RWPE1 (cell line): ENCODE data around the gene UBA3.

Experiments
- CTCF ChIA-PET: fragments of 350-600 bp; sonication (Branson Sonifier 250); formaldehyde crosslinking; extraction: SDS; loops from one replicate; lab custom pipeline; 2021; lab: Yijun Ruan, JAX
- POLR2A ChIA-PET: fragments of 400-600 bp; formaldehyde crosslinking; extraction: SDS; loops from one replicate; lab custom pipeline; 2020; ENCODE audit warnings: antibody characterized with exemption; ENCODE audit not compliant: low non-redundant PET; lab: Yijun Ruan, JAX
- DNase-seq: peaks from one replicate; pipeline ENCODE4 v3.0.0; 2012; ENCODE audit warnings: low spot score
- H3K27ac ChIP-seq: fragments of 450-650 bp; 2 replicates; pipeline ENCODE4 v1.5.1; 2017
- TF ChIP-seq, protein P1 (sequence below): fragments of 450-650 bp; conservative IDR thresholded peaks from 2 replicates; pipeline ENCODE4 v1.5.1; 2017; ENCODE audit warnings: low read depth, mild to moderate bottlenecking

UBA3 gene

DNA sequence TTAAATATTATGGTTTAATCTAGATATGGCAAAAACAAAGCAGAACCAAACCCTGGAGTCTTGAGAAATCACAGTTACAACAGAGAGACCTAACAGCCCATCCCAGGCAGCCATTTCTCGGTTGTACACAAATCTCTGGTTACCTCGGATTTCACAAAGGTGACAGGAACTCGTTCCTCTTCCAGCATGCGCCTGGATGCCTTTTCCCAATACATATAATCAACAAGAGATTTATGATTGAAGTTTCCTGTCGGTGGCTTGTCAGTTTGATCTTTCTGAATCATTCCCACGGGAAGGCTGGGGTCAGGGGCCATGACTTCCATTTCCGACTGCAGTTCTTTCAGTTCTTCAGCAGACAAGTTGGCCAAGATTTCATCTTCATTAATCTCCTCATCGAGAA is 41.8 kb upstream of the UBA3 start:
- no peak overlapping the region for H3K27ac ChIP-seq
- DNase-seq = no peak
- TF ChIP-seq, protein P1, sequence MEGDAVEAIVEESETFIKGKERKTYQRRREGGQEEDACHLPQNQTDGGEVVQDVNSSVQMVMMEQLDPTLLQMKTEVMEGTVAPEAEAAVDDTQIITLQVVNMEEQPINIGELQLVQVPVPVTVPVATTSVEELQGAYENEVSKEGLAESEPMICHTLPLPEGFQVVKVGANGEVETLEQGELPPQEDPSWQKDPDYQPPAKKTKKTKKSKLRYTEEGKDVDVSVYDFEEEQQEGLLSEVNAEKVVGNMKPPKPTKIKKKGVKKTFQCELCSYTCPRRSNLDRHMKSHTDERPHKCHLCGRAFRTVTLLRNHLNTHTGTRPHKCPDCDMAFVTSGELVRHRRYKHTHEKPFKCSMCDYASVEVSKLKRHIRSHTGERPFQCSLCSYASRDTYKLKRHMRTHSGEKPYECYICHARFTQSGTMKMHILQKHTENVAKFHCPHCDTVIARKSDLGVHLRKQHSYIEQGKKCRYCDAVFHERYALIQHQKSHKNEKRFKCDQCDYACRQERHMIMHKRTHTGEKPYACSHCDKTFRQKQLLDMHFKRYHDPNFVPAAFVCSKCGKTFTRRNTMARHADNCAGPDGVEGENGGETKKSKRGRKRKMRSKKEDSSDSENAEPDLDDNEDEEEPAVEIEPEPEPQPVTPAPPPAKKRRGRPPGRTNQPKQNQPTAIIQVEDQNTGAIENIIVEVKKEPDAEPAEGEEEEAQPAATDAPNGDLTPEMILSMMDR = no peak
- POLR2A ChIA-PET = no interaction called here
- CTCF ChIA-PET = interaction anchor here (1.0 to 1.2 kb wide), 2 partner anchors 18 to 21 kb away, joined by 3 to 4 read pairs; no protein-coding TSS in a partner anchor

- ChIA-PET POLR2A (no interaction called here), CTCF (interaction anchor here (0.6 to 1.2 kb wide), 8 partner anchors 18 to 1270 kb away, joined by 3 to 5 read pairs (median 4); no protein-coding TSS in a partner anchor)
- H3K27ac ChIP-seq = no peak overlapping the region
- TF ChIP-seq, protein P1 = no peak
- DNase-seq = no peak
Observed at GRCh38 chr3:69121513-69121912, 41.3 kb upstream of the UBA3 start.

GRCh38 chr3:69120879-69121464 is 40.8 kb upstream of the UBA3 start:
- no peak overlapping the region for H3K27ac ChIP-seq
- ChIA-PET POLR2A (no interaction called here), CTCF (interaction anchor here (0.6 to 1.2 kb wide), 10 partner anchors 19 to 1271 kb away, joined by 3 to 5 read pairs (median 4); no protein-coding TSS in a partner anchor)
- peak; percentile 31 for DNase-seq
- TF ChIP-seq, protein P1 = peak; percentile 92

GRCh38 chr3:69119681-69120080 is 39.5 kb upstream of the UBA3 start:
- TF ChIP-seq, protein P1 = no peak
- POLR2A ChIA-PET = no interaction called here
- H3K27ac ChIP-seq = no peak overlapping the region
- DNase-seq = no peak
- CTCF ChIA-PET = interaction anchor here (0.7 kb wide), 1 partner anchor 27 kb away, joined by 3 read pairs; no protein-coding TSS in a partner anchor

DNA sequence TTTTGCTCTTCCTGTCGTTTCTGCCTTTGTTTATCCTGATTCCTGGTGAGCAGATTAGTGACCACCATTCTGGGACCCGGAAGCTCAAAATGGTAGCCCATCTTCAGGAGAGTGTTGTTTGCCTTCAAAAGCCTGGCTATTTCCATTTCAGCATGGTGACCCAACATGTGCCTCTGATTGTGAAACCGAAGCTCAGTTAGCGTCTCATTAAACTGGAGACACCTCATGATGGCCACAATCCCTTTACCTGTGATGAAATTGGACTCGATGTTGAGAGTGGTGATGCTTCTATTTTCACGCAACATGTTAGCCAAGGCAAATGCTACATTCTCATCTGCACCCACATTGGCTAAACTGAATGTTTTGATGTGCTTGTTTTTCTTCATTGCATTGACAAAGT is 39.0 kb upstream of the UBA3 start:
- POLR2A ChIA-PET = no interaction called here
- H3K27ac ChIP-seq = no peak overlapping the region
- CTCF ChIA-PET = interaction anchor here (0.6 kb wide), 1 partner anchor 187 kb away, joined by 4 read pairs; no protein-coding TSS in a partner anchor
- no peak for DNase-seq
- TF ChIP-seq, protein P1 = no peak

DNA sequence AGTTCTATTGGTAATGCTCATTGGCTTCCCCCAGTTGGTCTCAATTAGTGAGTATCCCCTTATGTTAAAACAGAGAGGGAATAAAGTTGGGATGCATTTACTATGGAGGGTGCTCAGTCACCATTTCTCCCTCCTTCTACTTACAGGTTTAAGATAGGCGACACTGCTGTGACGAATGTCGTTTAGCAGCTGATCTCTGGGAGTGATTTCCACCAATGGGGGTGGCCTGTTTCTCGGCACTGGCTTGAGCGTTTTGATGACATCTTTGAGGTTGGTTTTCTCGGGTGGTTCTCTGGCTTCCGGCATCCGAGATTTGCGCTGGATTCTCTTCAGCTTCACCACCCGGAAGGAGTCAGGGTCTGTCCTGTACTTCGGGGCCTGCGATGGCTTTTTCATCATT is 38.4 kb upstream of the UBA3 start:
- DNase-seq = no peak
- POLR2A ChIA-PET = no interaction called here
- TF ChIP-seq, protein P1 = no peak
- CTCF ChIA-PET = interaction anchor here (0.6 kb wide), 1 partner anchor 187 kb away, joined by 4 read pairs; no protein-coding TSS in a partner anchor
- H3K27ac ChIP-seq = no peak overlapping the region
